GM21423 (cell line): ENCODE data around the gene GPR18.
A peak's percentile ranks its signal among the peaks of the same experiment; 100 is the strongest.

Source experiments
- ATAC-seq: cut with Tn5 transposase; IDR thresholded peaks from one replicate; pipeline ENCODE4 v1.9.1; 2021; ENCODE audit warnings: mild to moderate bottlenecking, moderate library complexity; ENCODE audit not compliant: unreplicated experiment

Gene GPR18

GRCh38 chr13:99293178-99293577 lies 35.0 kb upstream of the GPR18 start:
- no peak for ATAC-seq

GRCh38 chr13:99290894-99291293 lies 32.7 kb upstream of the GPR18 start:
- ATAC-seq = no peak

DNA sequence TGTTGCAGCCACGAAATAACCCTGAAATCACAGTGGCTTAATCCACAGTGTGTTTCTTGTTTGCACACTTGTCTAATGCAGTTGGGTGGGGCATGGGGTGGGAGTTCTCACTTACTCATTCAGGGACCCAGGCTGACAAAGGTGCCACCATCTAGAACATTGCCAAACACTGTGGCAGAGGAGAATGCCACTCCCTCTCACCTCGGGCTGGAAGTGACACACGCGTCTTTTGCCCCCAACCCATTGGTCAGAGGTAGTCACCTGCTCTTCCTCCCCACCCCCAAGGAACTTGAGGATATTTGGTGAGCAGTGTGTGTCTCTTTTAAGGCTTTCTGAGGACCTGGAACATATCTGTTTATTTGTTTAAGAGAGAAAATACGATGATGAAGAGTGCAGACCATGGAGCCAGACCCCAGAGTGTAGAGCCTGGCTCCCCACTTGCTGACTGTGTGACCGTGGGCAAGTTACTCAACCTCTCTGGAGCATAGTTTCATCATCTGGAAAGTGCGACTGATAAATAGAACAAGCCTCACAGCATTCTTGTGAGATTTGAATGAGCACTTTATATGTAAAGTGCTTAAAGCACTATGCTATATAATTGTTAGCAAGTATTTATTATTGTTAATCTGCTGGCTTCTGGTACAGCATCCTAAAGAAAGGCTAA lies 31.6 kb upstream of the GPR18 start:
- no peak for ATAC-seq

DNA sequence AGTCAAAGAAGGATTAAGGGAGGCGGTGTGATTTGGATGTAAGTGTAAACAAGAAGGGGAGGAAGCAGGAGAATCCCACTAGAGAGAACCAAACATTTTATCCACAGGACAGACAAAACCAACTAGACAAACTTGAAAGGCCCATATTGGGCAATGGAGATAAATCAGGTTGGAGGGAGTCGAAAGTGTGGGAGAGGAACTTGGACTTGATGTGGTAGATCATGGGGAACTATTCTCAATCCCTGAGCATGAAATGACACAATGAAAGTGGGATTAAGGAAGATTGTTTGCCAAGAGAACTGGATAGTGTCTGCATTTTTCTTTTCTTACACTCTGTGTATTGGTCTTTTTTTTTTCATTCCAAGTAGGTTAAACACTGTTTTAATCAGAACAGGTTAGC lies 31.1 kb upstream of the GPR18 start:
- ATAC-seq = no peak

DNA sequence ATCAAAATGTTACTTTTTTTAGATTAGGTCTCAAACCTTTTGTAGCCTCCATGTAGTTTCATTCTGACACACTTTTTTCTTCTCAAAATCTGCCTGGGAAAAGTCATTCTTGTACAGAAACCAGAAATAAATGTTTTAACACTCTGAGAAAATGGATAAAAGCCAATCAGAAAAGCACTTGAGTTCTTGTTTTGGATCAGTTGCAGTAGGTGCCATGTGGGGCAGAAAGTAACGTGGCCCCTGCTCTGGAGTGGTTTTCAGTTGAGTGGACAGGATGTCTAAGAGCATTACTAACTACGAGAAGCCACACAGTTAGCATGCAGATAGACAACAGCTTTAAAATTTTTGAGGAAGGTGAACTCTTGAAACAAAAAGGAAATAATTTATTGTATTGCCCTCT lies 29.9 kb upstream of the GPR18 start:
- ATAC-seq = peak; percentile 77

DNA sequence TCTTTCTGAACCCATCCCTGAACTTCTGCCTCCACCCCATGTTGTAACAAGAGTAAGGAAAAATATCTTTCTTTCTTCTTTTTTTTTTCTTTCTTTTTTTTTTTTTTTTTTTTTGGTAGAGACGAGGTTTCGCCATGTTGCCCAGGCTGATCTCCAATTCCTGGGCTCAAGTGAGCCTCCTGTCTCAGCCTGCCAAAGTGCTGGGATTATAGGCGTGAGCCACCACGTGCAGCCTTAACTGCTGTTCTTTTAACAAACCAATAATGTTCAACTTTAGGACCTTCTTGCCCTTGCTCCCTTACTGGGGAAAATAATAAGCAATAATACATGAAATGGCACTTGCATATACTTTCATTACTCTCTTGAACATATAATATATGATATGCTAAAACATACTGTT lies 29.4 kb upstream of the GPR18 start:
- no peak for ATAC-seq

GRCh38 chr13:99285432-99286182 lies 27.4 kb upstream of the GPR18 start:
- ATAC-seq = no peak

DNA sequence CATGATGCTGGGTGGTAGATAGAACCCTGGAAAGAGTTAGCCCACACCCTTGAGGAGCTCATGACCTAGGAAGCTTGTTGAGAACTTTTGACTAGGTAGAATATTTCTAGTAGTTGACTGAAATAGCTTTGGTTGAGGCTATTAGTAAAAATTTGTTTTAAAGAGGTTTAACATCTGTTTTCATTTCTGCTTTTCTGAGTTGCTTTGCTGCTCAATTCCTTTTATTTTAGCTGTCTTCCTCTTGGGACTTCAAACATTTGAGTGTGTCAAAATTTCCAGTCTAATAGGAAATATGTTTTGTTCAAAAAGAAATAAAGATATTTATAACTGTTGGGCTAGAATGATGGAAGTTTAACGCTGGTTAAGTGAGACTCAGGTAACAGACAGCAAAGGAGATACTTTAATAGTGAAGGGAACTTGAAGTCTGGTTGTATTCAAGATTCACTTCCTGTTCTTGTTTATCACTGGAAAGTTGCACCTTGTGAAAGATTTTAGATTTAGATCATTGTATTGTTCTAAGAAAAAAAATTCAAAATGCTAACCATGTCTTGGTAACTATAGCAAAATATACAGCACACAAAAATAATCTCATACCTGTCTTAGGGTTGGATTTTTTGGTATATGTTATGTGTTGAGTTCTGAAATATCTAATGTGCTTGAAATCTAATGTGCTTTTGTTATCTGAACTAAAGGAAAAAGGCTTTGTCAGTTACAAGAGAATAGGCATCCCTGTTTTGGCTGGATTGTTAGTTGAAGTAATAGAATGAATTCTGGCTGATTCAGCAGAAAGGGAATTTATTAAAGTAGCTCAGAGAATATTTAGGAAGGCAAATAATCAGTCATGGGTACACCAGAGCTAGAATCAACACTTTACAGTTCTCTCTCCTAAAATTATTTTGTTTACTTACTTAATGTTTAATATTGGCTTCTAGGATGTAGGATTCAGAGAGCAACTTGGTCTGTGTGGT lies 24.4 kb upstream of the GPR18 start:
- peak; percentile 43 for ATAC-seq

DNA sequence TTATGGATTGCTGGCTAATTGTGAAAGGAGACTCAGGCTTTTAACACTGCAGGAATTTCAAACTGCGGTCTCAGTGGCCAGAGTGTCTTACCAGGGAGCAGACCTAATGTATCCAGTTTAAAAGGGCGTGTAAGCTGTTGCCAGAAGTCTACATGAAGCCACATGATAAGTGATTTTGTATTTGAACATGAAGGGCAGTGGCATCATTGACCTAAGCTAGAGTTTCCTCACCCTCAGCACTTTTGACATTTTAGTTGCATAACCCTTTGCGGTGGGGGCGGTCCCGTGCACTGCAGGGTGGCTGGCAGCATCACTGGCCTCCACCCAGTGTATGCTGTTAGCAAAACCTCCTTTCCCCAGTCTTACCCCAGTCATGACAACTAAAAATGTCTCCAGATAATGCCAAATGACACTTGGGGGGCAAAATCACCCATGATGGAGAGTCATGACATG lies 23.7 kb upstream of the GPR18 start:
- peak; percentile 69 for ATAC-seq

DNA sequence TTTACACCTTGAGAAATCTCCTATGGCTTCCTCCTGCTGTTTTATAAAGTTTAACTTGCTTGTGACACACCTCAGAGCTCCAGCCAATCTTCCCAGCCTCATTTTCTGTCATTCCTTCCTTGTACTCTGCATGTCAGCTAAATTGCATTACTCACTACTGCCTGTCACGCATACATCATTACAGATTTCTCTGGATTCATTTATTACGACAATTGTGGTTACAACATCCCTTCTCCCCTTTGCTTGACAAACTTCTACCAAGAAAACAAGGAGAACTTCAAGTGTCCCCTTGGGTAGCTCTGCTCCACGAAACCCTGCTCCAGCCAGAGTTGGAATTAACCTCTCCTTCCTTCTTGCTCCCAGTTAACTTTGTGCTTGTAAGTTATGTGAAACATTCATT lies 22.0 kb upstream of the GPR18 start:
- no peak for ATAC-seq

DNA sequence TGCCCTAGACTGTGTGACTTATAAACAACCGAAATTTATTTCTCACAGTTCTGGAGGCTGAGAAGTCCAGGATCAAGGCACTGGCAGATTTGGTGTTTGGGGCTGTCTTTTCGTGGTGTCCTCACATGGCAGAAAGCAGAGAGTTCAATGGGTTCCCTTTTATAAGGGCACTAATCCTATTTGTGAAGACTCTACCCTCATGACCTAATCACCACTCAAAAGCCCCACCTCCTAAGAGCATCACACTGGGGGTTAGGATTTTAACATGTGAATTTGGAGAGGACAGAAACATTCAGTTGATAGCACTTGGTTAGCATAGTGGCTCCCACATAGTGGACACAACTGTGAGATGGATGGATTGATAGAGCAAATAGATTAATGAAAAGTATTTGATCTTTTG lies 21.5 kb upstream of the GPR18 start:
- no peak for ATAC-seq

GRCh38 chr13:99278843-99279242 lies 20.7 kb upstream of the GPR18 start:
- ATAC-seq = no peak

DNA sequence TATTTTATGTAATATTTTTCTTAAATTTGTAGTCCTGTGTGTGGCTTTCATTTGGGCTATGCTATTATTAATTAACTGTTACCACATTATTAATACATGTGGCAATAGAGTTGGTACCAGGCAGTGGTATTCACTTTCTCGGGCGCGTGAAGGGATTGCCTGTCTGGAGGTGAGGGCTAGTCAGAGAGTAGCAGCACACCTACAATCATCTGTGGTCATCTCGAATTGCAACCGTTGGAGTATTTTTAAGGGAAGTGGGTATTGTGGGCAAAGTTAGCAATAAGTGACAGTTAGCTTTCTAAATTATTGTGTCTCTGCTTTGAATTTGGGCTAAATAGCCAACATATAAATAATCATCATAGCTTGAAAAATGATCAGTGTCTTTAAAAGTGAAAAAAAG lies 20.0 kb upstream of the GPR18 start:
- no peak for ATAC-seq

DNA sequence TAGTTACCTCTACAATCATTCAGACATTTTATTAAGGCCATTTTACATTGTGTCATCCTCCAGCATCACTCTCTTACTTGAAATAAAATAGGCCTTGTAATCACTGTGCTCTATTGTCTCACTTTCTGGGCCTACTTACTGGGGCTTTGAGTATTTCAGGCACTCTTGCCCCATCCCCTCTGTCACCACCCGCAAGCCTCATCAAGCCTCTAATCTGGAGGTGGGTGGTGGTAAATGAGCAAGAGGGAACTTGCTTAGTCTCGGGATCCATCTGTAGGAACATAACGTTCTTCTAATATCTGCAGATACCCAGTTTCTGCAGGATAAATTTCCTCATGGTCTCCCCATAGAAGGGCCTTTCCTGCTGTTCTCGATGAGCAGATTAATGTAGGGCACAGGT lies 19.4 kb upstream of the GPR18 start:
- no peak for ATAC-seq

DNA sequence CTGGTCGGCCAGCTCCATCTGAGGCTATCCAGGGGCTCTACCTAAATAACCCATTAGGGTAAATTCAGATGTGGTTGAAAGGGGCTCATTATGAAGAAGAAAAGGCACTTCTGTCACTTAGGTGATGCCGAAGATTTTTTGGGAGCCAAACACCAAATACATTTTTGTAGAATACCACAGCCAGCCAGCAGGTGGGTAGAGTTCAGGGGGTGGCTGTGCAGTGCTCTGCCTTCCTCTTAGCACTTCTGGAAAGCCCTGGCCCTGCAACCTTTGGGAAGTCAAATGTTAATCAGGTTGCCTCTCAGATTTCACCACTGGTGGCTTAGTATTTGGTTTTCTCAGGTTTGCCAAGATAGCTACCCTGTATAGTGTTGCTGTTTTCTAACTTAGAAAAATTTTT lies 18.5 kb upstream of the GPR18 start:
- no peak for ATAC-seq

DNA sequence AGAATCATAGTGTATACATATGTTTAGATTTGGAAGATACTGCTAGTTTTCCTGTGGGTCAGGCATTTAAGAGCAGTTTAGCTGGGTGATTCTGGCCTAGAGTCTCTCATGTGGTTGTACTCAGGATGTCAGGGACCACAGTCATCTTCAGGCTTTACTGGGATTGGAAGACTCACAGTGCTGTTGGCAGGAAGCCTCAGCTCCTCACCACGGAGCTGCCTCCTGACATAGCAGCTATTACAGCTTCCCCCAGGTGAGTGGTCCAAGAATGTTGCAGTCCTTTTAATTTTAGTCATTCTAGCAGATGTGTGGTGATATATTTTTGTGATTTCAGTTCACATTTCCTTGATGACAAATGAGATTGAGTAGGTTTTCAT lies 16.9 kb upstream of the GPR18 start:
- peak; percentile 49 for ATAC-seq

GRCh38 chr13:99273128-99273527 lies 14.9 kb upstream of the GPR18 start:
- no peak for ATAC-seq

GRCh38 chr13:99272481-99272880 lies 14.3 kb upstream of the GPR18 start:
- ATAC-seq = no peak

DNA sequence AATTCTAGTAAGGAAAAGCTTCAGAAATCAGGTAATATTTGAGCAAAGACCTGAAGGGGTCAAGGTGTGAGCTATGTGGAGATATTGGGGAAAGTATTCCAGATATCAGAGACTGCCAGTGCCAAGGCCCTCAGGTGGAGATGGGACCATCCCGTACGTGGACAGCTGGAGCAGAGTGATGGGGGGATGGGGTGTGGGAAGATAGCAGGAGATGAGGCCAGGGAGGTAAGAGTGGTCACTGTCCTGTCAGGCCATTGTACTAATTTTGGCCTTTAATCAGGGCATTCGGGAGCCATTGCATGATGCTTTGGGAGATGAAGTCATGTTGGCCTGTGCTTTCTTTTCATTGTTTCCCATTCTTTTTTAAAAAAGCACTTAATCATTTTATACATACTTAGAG lies 13.1 kb upstream of the GPR18 start:
- no peak for ATAC-seq

- ATAC-seq = no peak
Observed at GRCh38 chr13:99270518-99270917, 12.3 kb upstream of the GPR18 start.

GRCh38 chr13:99269627-99270241 lies 11.6 kb upstream of the GPR18 start:
- peak; percentile 69 for ATAC-seq
